Measurements from ENCODE around the gene COL8A1. TPM values are rescaled to one million over a fixed set of nuclear protein-coding genes. Genes with fewer than 3 reads are reported as not detected.
"Not testable (repeated sequence)": the region's sequence is repeated elsewhere in the genome, so short reads cannot be mapped to it uniquely, and the experiment has no call there.

COL8A1 gene
- total RNA-seq, 1 donor: not detected

GRCh38 chr3:99730870-99731269 lies 92.5 kb downstream of the COL8A1 start:
- Histone ChIP-seq H3K9me3 (ENCODE audit: low read depth, low read length) (no peaks in the 10 kb centered on the region), H3K4me1 (ENCODE audit: insufficient read depth, low read length) (no peaks in the 10 kb centered on the region), H3K4me3 (ENCODE audit: low read length) (no peak overlapping the region), H3K27me3 (ENCODE audit: insufficient read depth, low read length) (no peaks in the 10 kb centered on the region)

- no peak overlapping the region for H3K4me3 ChIP-seq (ENCODE audit: low read length)
- H3K4me1 ChIP-seq (ENCODE audit: insufficient read depth, low read length): no peaks in the 10 kb centered on the region
- H3K9me3 ChIP-seq (ENCODE audit: low read depth, low read length): no peaks in the 10 kb centered on the region
- H3K27me3 ChIP-seq (ENCODE audit: insufficient read depth, low read length): no peaks in the 10 kb centered on the region
Observed at GRCh38 chr3:99731499-99731898, 93.1 kb downstream of the COL8A1 start.

GRCh38 chr3:99740371-99740770 lies 102.0 kb downstream of the COL8A1 start:
- H3K9me3 ChIP-seq (ENCODE audit: low read depth, low read length); H3K27me3 ChIP-seq (ENCODE audit: insufficient read depth, low read length); H3K4me1 ChIP-seq (ENCODE audit: insufficient read depth, low read length); H3K4me3 ChIP-seq (ENCODE audit: low read length): not testable (repeated sequence)

GRCh38 chr3:99741588-99741987 lies 103.2 kb downstream of the COL8A1 start:
- H3K4me1 ChIP-seq (ENCODE audit: insufficient read depth, low read length): no peaks in the 10 kb centered on the region
- no peaks in the 10 kb centered on the region for H3K9me3 ChIP-seq (ENCODE audit: low read depth, low read length)
- H3K4me3 ChIP-seq (ENCODE audit: low read length): no peak overlapping the region
- peaks cover 4% of the 10 kb centered on the region for H3K27me3 ChIP-seq (ENCODE audit: insufficient read depth, low read length)

- H3K4me1 ChIP-seq (ENCODE audit: insufficient read depth, low read length): no peaks in the 10 kb centered on the region
- peaks cover 4% of the 10 kb centered on the region for H3K27me3 ChIP-seq (ENCODE audit: insufficient read depth, low read length)
- no peak overlapping the region for H3K4me3 ChIP-seq (ENCODE audit: low read length)
- H3K9me3 ChIP-seq (ENCODE audit: low read depth, low read length): no peaks in the 10 kb centered on the region
Observed at GRCh38 chr3:99747915-99748314, 109.5 kb downstream of the COL8A1 start.

GRCh38 chr3:99751649-99752048 lies 113.3 kb downstream of the COL8A1 start:
- Histone ChIP-seq H3K4me3 (ENCODE audit: low read length) (no peak overlapping the region), H3K9me3 (ENCODE audit: low read depth, low read length) (no peaks in the 10 kb centered on the region), H3K27me3 (ENCODE audit: insufficient read depth, low read length) (peaks cover 6% of the 10 kb centered on the region), H3K4me1 (ENCODE audit: insufficient read depth, low read length) (no peaks in the 10 kb centered on the region)

- no peaks in the 10 kb centered on the region for H3K9me3 ChIP-seq (ENCODE audit: low read depth, low read length)
- no peak overlapping the region for H3K4me3 ChIP-seq (ENCODE audit: low read length)
- H3K4me1 ChIP-seq (ENCODE audit: insufficient read depth, low read length): no peaks in the 10 kb centered on the region
- H3K27me3 ChIP-seq (ENCODE audit: insufficient read depth, low read length): peaks cover 13% of the 10 kb centered on the region
Observed at GRCh38 chr3:99753268-99753975, 115.0 kb downstream of the COL8A1 start.

- peaks cover 13% of the 10 kb centered on the region for H3K27me3 ChIP-seq (ENCODE audit: insufficient read depth, low read length)
- no peak overlapping the region for H3K4me3 ChIP-seq (ENCODE audit: low read length)
- no peaks in the 10 kb centered on the region for H3K4me1 ChIP-seq (ENCODE audit: insufficient read depth, low read length)
- no peaks in the 10 kb centered on the region for H3K9me3 ChIP-seq (ENCODE audit: low read depth, low read length)
Observed at GRCh38 chr3:99755831-99756230, 117.4 kb downstream of the COL8A1 start.

- Histone ChIP-seq H3K4me1 (ENCODE audit: insufficient read depth, low read length) (no peaks in the 10 kb centered on the region), H3K9me3 (ENCODE audit: low read depth, low read length) (no peaks in the 10 kb centered on the region), H3K4me3 (ENCODE audit: low read length) (no peak overlapping the region), H3K27me3 (ENCODE audit: insufficient read depth, low read length) (peaks cover 12% of the 10 kb centered on the region)
Observed at GRCh38 chr3:99757966-99758365, 119.6 kb downstream of the COL8A1 start.

GRCh38 chr3:99758502-99759177 lies 120.2 kb downstream of the COL8A1 start:
- no peaks in the 10 kb centered on the region for H3K9me3 ChIP-seq (ENCODE audit: low read depth, low read length)

GRCh38 chr3:99760031-99760430 lies 121.6 kb downstream of the COL8A1 start:
- no peaks in the 10 kb centered on the region for H3K4me1 ChIP-seq (ENCODE audit: insufficient read depth, low read length)
- H3K4me3 ChIP-seq (ENCODE audit: low read length): no peak overlapping the region
- H3K9me3 ChIP-seq (ENCODE audit: low read depth, low read length): no peaks in the 10 kb centered on the region
- H3K27me3 ChIP-seq (ENCODE audit: insufficient read depth, low read length): peaks cover 12% of the 10 kb centered on the region

More at GRCh38 chr3:99758502-99759177, 120.2 kb downstream of the COL8A1 start:
- peaks cover 12% of the 10 kb centered on the region for H3K27me3 ChIP-seq (ENCODE audit: insufficient read depth, low read length)
- H3K4me1 ChIP-seq (ENCODE audit: insufficient read depth, low read length): no peaks in the 10 kb centered on the region
- H3K4me3 ChIP-seq (ENCODE audit: low read length): no peak overlapping the region

- no peak overlapping the region for H3K4me3 ChIP-seq (ENCODE audit: low read length)
- peaks cover 12% of the 10 kb centered on the region for H3K27me3 ChIP-seq (ENCODE audit: insufficient read depth, low read length)
- H3K4me1 ChIP-seq (ENCODE audit: insufficient read depth, low read length): no peaks in the 10 kb centered on the region
- H3K9me3 ChIP-seq (ENCODE audit: low read depth, low read length): no peaks in the 10 kb centered on the region
Observed at GRCh38 chr3:99760629-99761028, 122.2 kb downstream of the COL8A1 start.

- no peak overlapping the region for H3K4me3 ChIP-seq (ENCODE audit: low read length)
- H3K4me1 ChIP-seq (ENCODE audit: insufficient read depth, low read length): no peaks in the 10 kb centered on the region
- peaks cover 10% of the 10 kb centered on the region for H3K27me3 ChIP-seq (ENCODE audit: insufficient read depth, low read length)
- H3K9me3 ChIP-seq (ENCODE audit: low read depth, low read length): no peaks in the 10 kb centered on the region
Observed at GRCh38 chr3:99761415-99762165, 123.2 kb downstream of the COL8A1 start.

GRCh38 chr3:99762901-99763300 lies 124.5 kb downstream of the COL8A1 start:
- peaks cover 8% of the 10 kb centered on the region for H3K27me3 ChIP-seq (ENCODE audit: insufficient read depth, low read length)
- H3K4me3 ChIP-seq (ENCODE audit: low read length): no peak overlapping the region
- H3K4me1 ChIP-seq (ENCODE audit: insufficient read depth, low read length): no peaks in the 10 kb centered on the region
- H3K9me3 ChIP-seq (ENCODE audit: low read depth, low read length): no peaks in the 10 kb centered on the region

GRCh38 chr3:99764377-99764776 lies 126.0 kb downstream of the COL8A1 start:
- Histone ChIP-seq H3K4me3 (ENCODE audit: low read length) (no peak overlapping the region), H3K4me1 (ENCODE audit: insufficient read depth, low read length) (no peaks in the 10 kb centered on the region)

More at GRCh38 chr3:99764377-99764776, 126.0 kb downstream of the COL8A1 start:
- no peaks in the 10 kb centered on the region for H3K9me3 ChIP-seq (ENCODE audit: low read depth, low read length)
- H3K27me3 ChIP-seq (ENCODE audit: insufficient read depth, low read length): peaks cover 2% of the 10 kb centered on the region

Measured in mononuclear cell (primary cell).